H1 (cell line): Measurements from ENCODE around the gene SGMS1. TPM values are rescaled to one million over a fixed set of nuclear protein-coding genes. Genes with fewer than 3 reads are reported as not detected.
"Not testable (repeated sequence)": the region's sequence is repeated elsewhere in the genome, so short reads cannot be mapped to it uniquely, and the experiment has no call there.

ENCODE experiments used
- CTCF ChIA-PET: fragments of 300-600 bp; sonication (Branson Sonifier 250); formaldehyde crosslinking; loops from one replicate; lab custom pipeline; 2021; ENCODE audit not compliant: partially characterized antibody; lab: Charles Lee
- POLR2A ChIA-PET: fragments of 300-600 bp; sonication (Branson Sonifier 250); formaldehyde crosslinking; loops from one replicate; lab custom pipeline; 2021; ENCODE audit warnings: inconsistent platforms; ENCODE audit not compliant: partially characterized antibody; lab: Charles Lee
- DNase-seq, 2 experiments: peaks; one replicate each; pipeline versions ENCODE4 v3.0.0 to v3.0.0-alpha.2; 2010 to 2022; ENCODE audit warnings: low spot score in 2 of 2, low read depth in 1 of 2, mixed read lengths in 1 of 2
- FAIRE-seq: peaks from 2 replicates; lab custom pipeline; 2011; peaks lifted over from hg19 to GRCh38; lab: Jason Lieb, UNC
- H2AFZ ChIP-seq: 2 replicates; pipeline ENCODE4 v1.8.1; 2012; ENCODE audit warnings: low read length, inconsistent platforms
- H2AK5ac ChIP-seq: 2 replicates; pipeline ENCODE4 v1.6.1; 2013; ENCODE audit warnings: low read depth, low read length
- H2BK120ac ChIP-seq: replicated peaks from 2 replicates; pipeline ENCODE3; 2013; ENCODE audit warnings: low read depth, low read length, inconsistent platforms
- H2BK12ac ChIP-seq: 2 replicates; pipeline ENCODE4 v1.6.1; 2013; ENCODE audit warnings: low read depth, low read length
- H2BK15ac ChIP-seq: 2 replicates; pipeline ENCODE4 v1.6.1; 2013; ENCODE audit warnings: low read length
- H2BK20ac ChIP-seq: 2 replicates; pipeline ENCODE4 v1.6.1; 2013; ENCODE audit warnings: low read length
- H2BK5ac ChIP-seq: 2 replicates; pipeline ENCODE4 v1.6.1; 2013; ENCODE audit warnings: low read depth, low read length
- H3K14ac ChIP-seq: 2 replicates; pipeline ENCODE4 v1.6.1; 2013; ENCODE audit warnings: inconsistent platforms; ENCODE audit not compliant: insufficient read length
- H3K18ac ChIP-seq: 2 replicates; pipeline ENCODE4 v1.6.1; 2013; ENCODE audit warnings: low read length; ENCODE audit errors: extremely low read depth
- H3K23ac ChIP-seq: 2 replicates; pipeline ENCODE4 v1.6.1; 2013; ENCODE audit warnings: inconsistent platforms; ENCODE audit not compliant: insufficient read length
- H3K23me2 ChIP-seq: 2 replicates; pipeline ENCODE4 v1.6.1; 2013; ENCODE audit warnings: low read depth, low read length
- H3K27ac ChIP-seq: 2 replicates; pipeline ENCODE4 v1.6.1; 2011; ENCODE audit warnings: low read depth, low read length, inconsistent platforms
- H3K27me3 ChIP-seq, 4 experiments: replicated peaks in 1 of 4; 1 replicate in 1 of 4; 2 replicates in 3 of 4; pipeline versions ENCODE4 v1.6.1 to v1.8.1; 2011 to 2013; ENCODE audit warnings: low read length in 3 of 4, mild to moderate bottlenecking in 3 of 4, inconsistent platforms in 2 of 4, mixed read lengths in 2 of 4, moderate library complexity in 1 of 4; ENCODE audit not compliant: control insufficient read depth in 3 of 4, insufficient read depth in 3 of 4; ENCODE audit errors: extremely low read depth in 1 of 4
- H3K36me3 ChIP-seq, 4 experiments: 2 replicates each; pipeline versions ENCODE4 v1.6.1 to v1.8.1; 2011 to 2013; ENCODE audit warnings: mild to moderate bottlenecking in 4 of 4, low read length in 3 of 4, moderate library complexity in 2 of 4, control low read depth in 1 of 4, inconsistent platforms in 1 of 4; ENCODE audit not compliant: insufficient read depth in 4 of 4, control insufficient read depth in 2 of 4
- H3K4ac ChIP-seq: replicated peaks from 2 replicates; pipeline ENCODE3; 2013; ENCODE audit warnings: low read length, low read depth, mixed read lengths, inconsistent platforms; ENCODE audit not compliant: insufficient read length
- H3K4me1 ChIP-seq, 4 experiments: replicated peaks in 1 of 4; 1 replicate in 1 of 4; 2 replicates in 3 of 4; pipeline versions ENCODE4 v1.6.1 to v1.8.1; 2011 to 2013; ENCODE audit warnings: low read length in 3 of 4, inconsistent platforms in 2 of 4, mixed read lengths in 1 of 4; ENCODE audit not compliant: insufficient read depth in 4 of 4, control insufficient read depth in 3 of 4
- H3K4me2 ChIP-seq, 2 experiments: 2 replicates each; pipeline versions ENCODE4 v1.6.1 to v1.8.1; 2011 to 2013; ENCODE audit warnings: low read depth in 2 of 2, low read length in 2 of 2, control low read depth in 1 of 2, inconsistent platforms in 1 of 2, mild to moderate bottlenecking in 1 of 2; ENCODE audit not compliant: insufficient read depth in 1 of 2
- H3K4me3 ChIP-seq, 4 experiments: fragments of 200-600, 300-600 bp in 1 of 4; sonication (generic), shearing (Covaris generic), sonication (Bioruptor Twin) in 1 of 4; 2 replicates each; pipeline versions ENCODE4 v1.5.1 to v1.8.1; 2011 to 2016; ENCODE audit warnings: low read length in 4 of 4, low read depth in 3 of 4, control low read depth in 2 of 4, inconsistent platforms in 2 of 4, mild to moderate bottlenecking in 2 of 4, mixed read lengths in 1 of 4, moderate library complexity in 1 of 4; ENCODE audit not compliant: insufficient read depth in 2 of 4; ENCODE audit errors: extremely low read depth in 1 of 4
- H3K56ac ChIP-seq: replicated peaks from 2 replicates; pipeline ENCODE3; 2013; ENCODE audit warnings: low read depth, mild to moderate bottlenecking, mixed read lengths, low read length, inconsistent platforms; ENCODE audit not compliant: insufficient read length
- H3K79me1 ChIP-seq: 2 replicates; pipeline ENCODE4 v1.6.1; 2013; ENCODE audit warnings: low read depth, low read length, control low read depth
- H3K79me2 ChIP-seq, 2 experiments: 2 replicates each; pipeline versions ENCODE4 v1.6.1 to v1.8.1; 2012 to 2013; ENCODE audit warnings: low read length in 2 of 2, mild to moderate bottlenecking in 2 of 2, inconsistent platforms in 1 of 2; ENCODE audit not compliant: insufficient read depth in 2 of 2, control insufficient read depth in 1 of 2
- H3K9ac ChIP-seq, 4 experiments: replicated peaks in 1 of 4; 1 replicate in 1 of 4; 2 replicates in 3 of 4; pipeline versions ENCODE4 v1.6.1 to v1.8.1; 2011 to 2013; ENCODE audit warnings: low read depth in 3 of 4, low read length in 3 of 4, control low read depth in 2 of 4, mild to moderate bottlenecking in 2 of 4, moderate library complexity in 2 of 4, inconsistent platforms in 1 of 4; ENCODE audit errors: extremely low read depth in 1 of 4
- H3K9me3 ChIP-seq, 2 experiments: 2 replicates each; pipeline versions ENCODE4 v1.6.1 to v1.8.1; 2012 to 2013; ENCODE audit warnings: mild to moderate bottlenecking in 2 of 2, moderate library complexity in 2 of 2, control low read depth in 1 of 2, inconsistent platforms in 1 of 2, low read depth in 1 of 2, low read length in 1 of 2, mixed read lengths in 1 of 2; ENCODE audit not compliant: insufficient read depth in 2 of 2
- H4K20me1 ChIP-seq, 2 experiments: replicated peaks in 1 of 2; 2 replicates each; pipeline versions ENCODE3 to v1.8.1; 2011 to 2013; ENCODE audit warnings: inconsistent platforms in 2 of 2, low read length in 2 of 2, mild to moderate bottlenecking in 1 of 2; ENCODE audit not compliant: insufficient read depth in 2 of 2, control insufficient read depth in 1 of 2
- H4K5ac ChIP-seq: 2 replicates; pipeline ENCODE4 v1.6.1; 2013; ENCODE audit warnings: low read length, low read depth, mixed read lengths, inconsistent platforms; ENCODE audit not compliant: insufficient read length
- H4K8ac ChIP-seq: 2 replicates; pipeline ENCODE4 v1.8.0; 2013; ENCODE audit warnings: mild to moderate bottlenecking, moderate library complexity, low read length, inconsistent platforms; ENCODE audit not compliant: insufficient read depth; ENCODE audit errors: extremely low read depth
- H4K91ac ChIP-seq: replicated peaks from 2 replicates; pipeline ENCODE3; 2013; ENCODE audit warnings: low read length, mixed read lengths, inconsistent platforms; ENCODE audit not compliant: insufficient read length
- WGBS, 2 experiments: shearing (Covaris generic) in 1 of 2; methylation state at CpG; one replicate each; pipeline versions ENCODE4 v1.1.6 to v1.1.7; 2013 to 2015; ENCODE audit warnings: low lambda C conversion rate in 2 of 2, mixed read lengths in 2 of 2, inconsistent platforms in 1 of 2, low coverage in 1 of 2, missing lambda C conversion rate in 1 of 2; ENCODE audit not compliant: insufficient replicate concordance in 2 of 2, insufficient coverage in 1 of 2, insufficient read length in 1 of 2; ENCODE audit errors: extremely low coverage in 1 of 2, missing lambda C conversion rate in 1 of 2; 5-methylcytosine and 5-hydroxymethylcytosine counted together
- polyA plus RNA-seq, 7 experiments: library from polyadenylated mRNA; depleted of rRNA in 3 of 7; stranded (reverse) in 5 of 7; unstranded in 2 of 7; fragments of >200 nt in 5 of 7; fragments of 200-250 nt in 2 of 7; gene quantifications; 1 replicate in 5 of 7; 2 replicates in 1 of 7; 4 replicates in 1 of 7; pipeline versions ENCODE4 v1.2.1 to v1.2.3, GENCODE V29; 2011 to 2013; ENCODE audit warnings: missing spikeins in 2 of 7, mixed read lengths in 2 of 7
- total RNA-seq: library from RNA; stranded (reverse); fragmentation: NEBNext Ultra II Directional; extraction: Animal tissue kit (Norgen Biotek cat#: 25700); gene quantifications from 2 replicates; pipeline ENCODE4 v1.2.1, GENCODE V29; 2021

Gene SGMS1
- total and polyA plus RNA-seq, 2 of the 8 experiments (the other 6 are each of a cell fraction or from before 2014, with no cell fraction given) = 6.0 to 15.6 TPM

GRCh38 chr10:50661563-50661962 lies 37.8 kb upstream of the SGMS1 start:
- FAIRE-seq, CTCF ChIA-PET, H3K18ac ChIP-seq: not testable (repeated sequence)

More at GRCh38 chr10:50661563-50661962, 37.8 kb upstream of the SGMS1 start:
- H3K23ac ChIP-seq, H4K8ac ChIP-seq, H2BK20ac ChIP-seq, H3K4me2 ChIP-seq, H3K9me3 ChIP-seq, H2BK15ac ChIP-seq, H3K23me2 ChIP-seq, H2AFZ ChIP-seq, H2BK120ac ChIP-seq, H2BK5ac ChIP-seq, POLR2A ChIA-PET, H3K36me3 ChIP-seq, H3K27ac ChIP-seq, H2AK5ac ChIP-seq, H4K5ac ChIP-seq, H3K9ac ChIP-seq, H3K4me3 ChIP-seq, DNase-seq, H3K4me1 ChIP-seq, H3K79me2 ChIP-seq, H3K4ac ChIP-seq, H4K20me1 ChIP-seq, H2BK12ac ChIP-seq, H3K14ac ChIP-seq, H3K27me3 ChIP-seq, H3K56ac ChIP-seq, H4K91ac ChIP-seq, H3K79me1 ChIP-seq: not testable (repeated sequence)
- 85% methylated on average over 4 of the region's 4 CpGs; no CpG with 5 or more reads in 1 of the 2 experiments for WGBS, 2 experiments
